T-helper 1 cell (primary cell): ENCODE data around the gene STYX.
"Not testable (repeated sequence)": the region's sequence is repeated elsewhere in the genome, so short reads cannot be mapped to it uniquely, and the experiment has no call there.

Experiments used
- DNase-seq, 5 donors: peaks; one replicate each; pipeline ENCODE4 v3.0.0-alpha.2; 2012 to 2020

Gene STYX

GRCh38 chr14:52727509-52727908 is 2.5 kb upstream of the STYX start:
- not testable (repeated sequence) for DNase-seq

GRCh38 chr14:52729035-52729434 is 931 bp upstream of the STYX start:
- not testable (repeated sequence) for DNase-seq

DNA sequence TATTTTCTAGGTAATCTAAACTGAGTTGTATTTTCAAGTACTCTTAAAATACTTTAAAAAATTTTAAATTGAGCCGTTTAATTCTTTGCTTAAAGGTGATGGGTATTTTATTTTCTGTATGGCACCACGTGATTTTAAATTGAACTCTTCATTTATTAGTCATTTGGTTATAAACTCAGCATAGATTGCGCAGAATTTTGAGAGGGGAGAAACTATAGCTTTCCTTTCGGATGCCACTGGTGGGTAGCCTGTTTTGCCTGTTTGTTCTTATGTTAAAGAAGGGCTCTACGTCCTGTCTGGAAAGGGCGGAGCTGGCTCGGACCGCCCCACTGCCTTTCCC is 411 bp upstream of the STYX start:
- no peak for DNase-seq

GRCh38 chr14:52730709-52731111 is 744 bp downstream of the STYX start:
- no peak for DNase-seq

GRCh38 chr14:52733824-52734223 is 3.9 kb downstream of the STYX start:
- DNase-seq = no peak

DNA sequence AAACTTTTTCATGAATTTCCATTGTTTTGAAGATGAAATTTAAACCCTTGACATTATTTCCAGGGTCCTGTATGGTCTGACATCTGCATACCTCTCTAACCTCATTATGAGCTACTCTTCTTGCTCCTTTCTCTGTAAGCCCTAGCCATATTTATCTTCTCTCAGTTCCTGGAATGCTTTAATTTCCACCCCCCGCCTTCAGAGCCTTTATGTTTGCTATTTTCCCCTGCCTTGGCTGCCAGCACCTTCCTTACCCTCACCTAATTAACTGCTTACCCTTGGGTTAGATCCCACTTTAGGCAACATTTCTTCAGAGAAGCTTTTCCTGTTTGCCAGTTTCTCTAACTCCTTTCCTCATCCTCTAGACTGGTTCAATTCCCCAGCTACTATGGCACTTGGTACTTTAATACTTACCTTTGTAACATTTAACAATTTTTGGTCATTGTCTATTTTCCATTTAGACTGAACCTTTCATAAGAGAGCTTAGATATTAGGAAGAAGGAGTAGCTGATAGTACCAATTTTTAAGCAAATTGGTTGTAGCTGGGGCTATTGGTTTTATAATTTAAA is 6.0 kb downstream of the STYX start:
- DNase-seq = no peak

DNA sequence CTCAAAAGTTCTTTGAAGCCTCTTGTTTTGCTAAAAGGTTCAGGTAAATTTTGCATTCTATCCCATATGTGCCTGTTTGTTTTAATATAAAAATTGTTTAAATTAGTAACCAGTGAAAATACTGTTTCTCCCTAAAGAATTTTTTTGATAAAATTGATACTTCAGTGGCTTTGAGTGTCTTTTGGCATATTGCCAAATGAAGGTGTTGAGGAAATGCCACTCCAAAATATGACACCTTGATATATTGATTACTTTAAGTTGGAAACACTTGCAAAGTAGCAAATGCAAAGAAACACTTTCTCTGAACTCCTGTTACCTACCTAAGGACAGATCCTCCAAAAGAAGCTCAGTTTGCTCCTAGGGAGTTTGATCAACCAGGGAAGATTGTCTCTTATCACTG is 8.4 kb downstream of the STYX start:
- DNase-seq = no peak

- no peak for DNase-seq
Observed at GRCh38 chr14:52740751-52741150, 10.8 kb downstream of the STYX start.

- peak in 1 of 5 donors; percentile 35 for DNase-seq
Observed at GRCh38 chr14:52741865-52742264, 11.9 kb downstream of the STYX start.

- DNase-seq = no peak
Observed at GRCh38 chr14:52748647-52749292, 18.8 kb downstream of the STYX start.

DNA sequence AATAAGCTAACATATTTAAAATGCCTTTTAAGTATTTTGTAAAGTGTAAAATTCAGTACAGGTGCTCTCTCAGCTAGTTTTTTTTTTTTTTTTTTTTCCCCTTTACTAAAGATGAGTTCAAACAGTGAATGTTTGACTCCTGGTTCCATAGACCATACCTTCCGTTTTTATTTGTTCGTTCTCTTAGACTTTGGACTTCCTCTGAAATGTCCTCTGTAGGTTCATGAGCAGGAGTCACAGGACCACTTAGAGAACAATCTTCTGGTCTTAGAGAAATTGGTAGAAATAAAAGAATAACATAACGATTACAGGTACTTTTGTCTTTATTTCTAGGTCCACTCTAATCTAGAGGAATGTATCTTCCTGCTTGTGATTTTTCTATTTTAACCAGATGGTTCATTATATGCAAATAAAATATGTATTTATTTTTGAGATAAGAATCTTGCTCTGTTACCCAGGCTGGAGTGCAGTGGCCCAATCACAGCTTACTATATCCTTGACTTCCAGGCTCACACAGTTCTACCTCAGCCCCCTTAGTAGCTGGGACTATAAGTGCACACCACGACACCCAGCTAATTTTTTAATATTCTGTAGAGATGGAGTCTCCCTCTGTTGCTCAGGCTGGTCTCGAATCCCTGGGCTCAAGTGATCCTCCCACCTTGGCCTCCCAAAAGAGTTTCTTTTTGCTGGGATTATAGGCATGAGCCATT is 25.8 kb downstream of the STYX start:
- no peak for DNase-seq

DNA sequence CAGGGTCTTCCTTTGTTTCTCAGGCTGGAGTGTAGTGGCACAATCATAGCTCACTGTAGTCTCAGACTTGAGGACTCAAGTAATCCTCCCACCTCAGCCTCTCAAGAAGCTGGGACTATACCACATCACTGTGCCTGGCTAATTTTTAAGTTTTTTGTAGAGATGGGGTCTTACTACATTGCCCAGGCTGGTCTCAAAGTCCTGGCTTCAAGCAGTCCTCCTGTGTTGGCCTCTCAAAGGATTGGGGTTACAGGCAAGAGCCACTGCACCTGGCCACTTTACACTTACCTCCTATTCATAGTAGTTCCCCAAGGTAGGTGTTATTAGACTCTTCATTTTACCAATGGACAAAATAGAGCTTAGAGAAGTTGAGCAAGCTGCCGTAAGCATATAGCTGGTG is 29.2 kb downstream of the STYX start:
- DNase-seq = no peak

GRCh38 chr14:52762923-52763322 is 33.0 kb downstream of the STYX start:
- DNase-seq = not testable (repeated sequence)

- DNase-seq = no peak
Observed at GRCh38 chr14:52767058-52767833, 37.3 kb downstream of the STYX start.

GRCh38 chr14:52769887-52770286 is 39.9 kb downstream of the STYX start:
- no peak for DNase-seq

DNA sequence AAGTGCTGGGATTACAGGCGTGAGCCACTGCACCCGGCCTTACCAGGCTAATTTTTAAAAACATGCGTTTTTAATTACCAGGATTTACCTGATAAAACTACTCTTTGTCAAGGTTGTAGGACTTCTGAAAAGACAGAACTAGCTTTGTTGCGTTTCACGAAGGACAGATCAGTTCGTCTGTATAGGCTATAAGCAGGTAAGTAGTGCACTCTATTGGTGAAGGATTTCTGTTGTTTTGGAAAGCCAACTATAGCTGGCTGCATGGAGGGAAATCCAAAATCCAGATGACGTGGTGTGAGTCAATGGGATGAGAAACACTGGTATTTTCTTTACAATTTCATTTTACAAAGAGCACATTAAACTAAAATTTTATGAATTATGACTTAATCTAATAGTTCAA is 46.9 kb downstream of the STYX start:
- DNase-seq = no peak

DNA sequence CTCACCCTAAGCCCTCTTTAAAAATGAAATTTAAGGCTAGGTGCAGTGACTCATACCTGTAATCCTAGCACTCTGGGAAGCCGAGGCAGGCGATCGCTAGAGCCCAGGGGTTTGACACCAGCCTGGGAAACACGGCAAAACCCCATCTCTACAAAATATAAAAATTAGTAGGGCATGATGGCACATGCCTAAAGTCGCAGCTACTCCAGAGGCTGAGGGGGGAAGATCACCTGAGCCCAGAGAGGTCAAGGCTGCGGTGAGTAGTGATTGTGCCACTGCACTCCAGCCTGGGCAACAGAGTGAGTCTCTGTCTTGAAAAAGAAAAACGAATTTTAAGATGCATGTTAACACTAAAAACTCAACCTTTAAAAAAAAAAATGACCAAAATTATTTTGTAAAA is 48.7 kb downstream of the STYX start:
- DNase-seq = no peak

DNA sequence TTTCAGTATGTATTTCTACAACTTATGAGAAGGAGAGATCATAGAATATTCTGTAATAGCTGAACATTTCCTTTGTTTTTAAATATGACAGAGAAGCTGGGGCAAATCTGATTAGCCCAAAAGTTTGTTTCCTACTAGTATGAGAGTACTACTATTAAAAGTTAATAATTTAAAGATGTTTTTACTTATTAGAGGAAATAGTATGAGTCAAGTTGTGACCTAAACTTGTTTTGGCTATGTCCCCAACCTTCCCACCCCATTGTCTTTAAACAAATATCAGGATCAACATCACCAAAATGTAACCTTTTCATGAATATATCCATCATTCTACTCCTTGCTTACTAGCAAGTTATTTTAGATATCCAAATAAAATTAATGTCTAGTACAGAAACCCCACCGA is 50.9 kb downstream of the STYX start:
- no peak for DNase-seq

DNA sequence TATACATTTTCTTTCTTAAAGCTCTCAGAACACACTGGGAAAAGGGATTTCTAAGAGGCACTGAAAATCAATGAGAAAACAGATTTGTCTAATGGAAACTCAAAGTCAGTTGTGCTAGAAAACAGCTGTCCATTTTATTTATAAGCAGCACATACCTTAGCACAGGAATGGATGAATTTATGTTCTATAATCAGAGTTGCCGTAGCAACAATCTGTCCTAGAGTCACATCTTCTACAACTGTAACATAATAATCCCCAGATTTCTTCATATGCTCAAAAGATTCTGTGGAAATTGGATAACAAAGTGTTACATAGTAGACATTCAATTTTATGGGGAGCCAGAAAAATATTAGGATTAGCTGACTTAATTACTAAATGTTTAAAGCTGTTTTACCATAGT is 51.7 kb downstream of the STYX start:
- DNase-seq = no peak

- no peak for DNase-seq
Observed at GRCh38 chr14:52783206-52783605, 53.2 kb downstream of the STYX start.

DNA sequence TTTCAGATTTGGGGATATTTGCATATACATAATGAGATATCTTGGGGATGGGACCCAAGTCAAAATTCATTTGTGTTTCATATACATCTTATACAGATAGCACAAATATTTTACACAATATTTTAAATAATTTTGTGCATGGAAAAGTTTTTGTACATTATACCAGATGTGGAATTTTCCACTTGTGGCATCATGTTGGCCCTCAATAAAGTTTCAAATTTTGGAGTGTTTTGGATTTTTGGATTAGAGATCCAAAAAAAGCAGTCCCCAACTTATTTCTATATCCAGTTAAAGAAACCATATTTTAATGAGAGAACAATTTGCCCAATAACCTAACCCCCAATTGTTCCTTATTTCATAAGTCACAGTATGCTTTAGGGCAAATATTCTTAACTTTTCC is 56.9 kb downstream of the STYX start:
- DNase-seq = no peak

- no peak for DNase-seq
Observed at GRCh38 chr14:52789118-52789517, 59.2 kb downstream of the STYX start.

DNA sequence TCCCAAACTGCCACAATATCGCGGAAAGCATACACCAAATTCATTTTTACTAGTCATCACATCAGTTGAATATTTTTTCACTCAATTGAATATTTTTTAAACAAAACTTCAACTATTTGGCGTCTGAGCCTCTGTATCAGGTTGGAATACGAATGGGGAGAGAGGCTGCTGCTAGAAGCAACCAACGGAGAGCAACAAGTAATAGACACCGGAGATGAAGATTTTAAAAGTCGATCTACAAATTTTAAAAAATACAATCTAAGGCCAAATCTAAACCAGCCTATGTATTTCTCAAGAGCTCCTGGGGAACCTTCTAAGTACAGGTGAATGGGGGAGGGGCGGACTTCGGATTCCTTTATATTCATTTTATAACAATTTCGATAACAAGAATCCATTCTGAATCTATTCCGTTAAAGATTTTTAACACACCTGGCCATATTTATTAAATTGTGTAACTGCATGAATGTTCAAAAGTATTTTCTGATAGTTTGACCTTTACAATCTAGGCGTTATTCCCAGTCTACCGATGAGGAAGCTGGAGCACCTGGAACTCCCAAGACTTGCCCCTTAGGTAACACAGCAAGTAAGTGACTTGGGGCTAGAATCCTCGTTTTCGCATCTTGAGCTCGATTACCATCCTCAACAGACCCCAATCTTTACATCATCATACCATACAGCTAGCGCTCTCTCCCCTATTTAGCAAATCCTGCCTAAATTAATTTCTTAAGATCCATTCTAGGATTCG is 60.2 kb downstream of the STYX start:
- no peak for DNase-seq
